Ascending aorta (tissue), 2 donors: Measurements from ENCODE around the gene SERF2. TPM values are rescaled to one million over a fixed set of nuclear protein-coding genes. Genes with fewer than 3 reads are reported as not detected.
A peak's percentile ranks its signal among the peaks of the same experiment; 100 is the strongest.

Source experiments
- DNase-seq, 2 donors: peaks; one replicate each; pipeline ENCODE4 v3.0.0-alpha.2; 2019; ENCODE audit warnings: low spot score in 2 of 2
- H3K27ac ChIP-seq, 2 donors: fragments of 200-600 bp; sonication (generic); one replicate each; pipeline ENCODE4 v1.5.1; 2016 to 2017; ENCODE audit warnings: mild to moderate bottlenecking in 1 of 2
- H3K27me3 ChIP-seq: fragments of 200-600 bp; sonication (generic); one replicate; pipeline ENCODE4 v1.5.1; 2017
- H3K36me3 ChIP-seq, 2 donors: fragments of 200-600 bp; sonication (generic); one replicate each; pipeline ENCODE4 v1.5.1; 2016
- H3K4me1 ChIP-seq, 2 donors: fragments of 200-600 bp; sonication (generic); one replicate each; pipeline ENCODE4 v1.5.1; 2016 to 2017; ENCODE audit warnings: mild to moderate bottlenecking in 1 of 2
- H3K4me3 ChIP-seq, 2 donors: fragments of 200-600 bp; sonication (generic); one replicate each; pipeline ENCODE4 v1.5.1; 2016 to 2017; ENCODE audit warnings: mild to moderate bottlenecking in 1 of 2
- H3K9me3 ChIP-seq, 2 donors: fragments of 200-600 bp; sonication (generic); one replicate each; pipeline ENCODE4 v1.5.1; 2016
- CTCF ChIP-seq, 3 experiments: fragments of 200-600 bp in 2 of 3; fragments of 450-650 bp in 1 of 3; sonication (generic) in 2 of 3; IDR thresholded peaks; one replicate each; pipeline ENCODE4 v1.5.1; 2016 to 2019; ENCODE audit warnings: antibody characterized with exemption in 3 of 3, mild to moderate bottlenecking in 1 of 3, moderate library complexity in 1 of 3
- intact Hi-C: fragments of 100-400 bp; cut with DNase I; formaldehyde crosslinking; loops from one replicate; pipeline ENCODE4 v1.15.1; 2023
- total RNA-seq: library from RNA; depleted of rRNA; stranded (reverse); fragments of >200 nt; gene quantifications from one replicate; pipeline ENCODE4 v1.1.0, GENCODE V29; 2016

Gene SERF2
- total RNA-seq, 1 donor from 2014 or later, result 733 TPM

- Histone ChIP-seq H3K4me3 (no peak overlapping the region), H3K4me1 (peaks cover 3 to 14% of the 10 kb centered on the region in 2 donors), H3K36me3 (peaks cover 23 to 40% of the 10 kb centered on the region in 2 donors), H3K27ac (no peak overlapping the region), H3K9me3 (no peaks in the 10 kb centered on the region), H3K27me3 (no peaks in the 10 kb centered on the region)
- no peak for DNase-seq
- intact Hi-C loops, result no loop called here
- TF ChIP-seq CTCF (IDR thresholded peaks at IDR 0.05), result no peak
Measured at GRCh38 chr15:43751885-43752284, 40.2 kb upstream of the SERF2 start.

- DNase-seq, result no peak
- Histone ChIP-seq H3K4me3 (no peak overlapping the region), H3K27ac (no peak overlapping the region), H3K36me3 (peaks cover 92 to 96% of the 10 kb centered on the region in 2 donors), H3K4me1 (no peaks in the 10 kb centered on the region), H3K27me3 (no peaks in the 10 kb centered on the region), H3K9me3 (no peaks in the 10 kb centered on the region)
- intact Hi-C loops, result no loop called here
- no peak for TF ChIP-seq CTCF (IDR thresholded peaks at IDR 0.05)
Measured at GRCh38 chr15:43762824-43763223, 29.3 kb upstream of the SERF2 start.

- Histone ChIP-seq H3K36me3 (peaks cover 90 to 96% of the 10 kb centered on the region in 2 donors), H3K27ac (peak overlapping the region in 1 of 2 donors; percentile 11), H3K4me1 (no peaks in the 10 kb centered on the region), H3K4me3 (no peak overlapping the region), H3K27me3 (no peaks in the 10 kb centered on the region), H3K9me3 (no peaks in the 10 kb centered on the region)
- no peak for DNase-seq
- no peak for TF ChIP-seq CTCF (IDR thresholded peaks at IDR 0.05)
- intact Hi-C loops, result no loop called here
Measured at GRCh38 chr15:43763819-43764446, 28.2 kb upstream of the SERF2 start.

GRCh38 chr15:43769584-43770228, 22.4 kb upstream of the SERF2 start:
- Histone ChIP-seq H3K27me3 (no peaks in the 10 kb centered on the region), H3K4me1 (no peaks in the 10 kb centered on the region), H3K9me3 (no peaks in the 10 kb centered on the region), H3K36me3 (peaks cover 68 to 94% of the 10 kb centered on the region in 2 donors), H3K27ac (peak overlapping the region in 1 of 2 donors; percentile 39), H3K4me3 (no peak overlapping the region)
- peak; percentile 43 to 85 (median 76) for TF ChIP-seq CTCF (IDR thresholded peaks at IDR 0.05)
- intact Hi-C loops, result loop anchor here (10.0 kb wide), 2 partner anchors 55 to 255 kb away; partner anchors contain the start of genes MAP1A, MFAP1 and WDR76
- peak in 1 of 2 donors; percentile 75 for DNase-seq

GRCh38 chr15:43771816-43772215, 20.3 kb upstream of the SERF2 start:
- TF ChIP-seq CTCF (IDR thresholded peaks at IDR 0.05), result no peak
- peaks cover 50 to 73% of the 10 kb centered on the region in 2 donors for H3K36me3 ChIP-seq
- intact Hi-C loops, result loop anchor here (10.0 kb wide), 2 partner anchors 53 to 257 kb away; partner anchors contain the start of genes MAP1A, MFAP1 and WDR76

More at GRCh38 chr15:43771816-43772215, 20.3 kb upstream of the SERF2 start:
- H3K4me3 ChIP-seq, result no peak overlapping the region
- H3K27ac ChIP-seq, result no peak overlapping the region
- no peak for DNase-seq
- peaks cover 0 to 6% of the 10 kb centered on the region in 2 donors for H3K4me1 ChIP-seq
- no peaks in the 10 kb centered on the region for H3K9me3 ChIP-seq
- no peaks in the 10 kb centered on the region for H3K27me3 ChIP-seq
